GM12878 (cell line): ENCODE results near the gene CDH2. TPM values are rescaled to one million over a fixed set of nuclear protein-coding genes. Genes with fewer than 3 reads are reported as not detected.

ENCODE experiments used
- BACH1 ChIP-seq: fragments of 450-650 bp; IDR thresholded peaks from 2 replicates; pipeline ENCODE4 v1.6.1; 2017; ENCODE audit warnings: mild to moderate bottlenecking, borderline replicate concordance
- BHLHE40 ChIP-seq, 2 experiments: fragments of 450-650 bp in 1 of 2; IDR thresholded peaks; 2 replicates each; pipeline ENCODE4 v1.6.1; 2011 to 2017; ENCODE audit warnings: low read depth in 2 of 2, borderline replicate concordance in 1 of 2, improper control_type of control experiment in 1 of 2, low read length in 1 of 2, mild to moderate bottlenecking in 1 of 2
- E4F1 ChIP-seq: fragments of 450-650 bp; IDR thresholded peaks from 2 replicates; pipeline ENCODE4 v1.6.1; 2018; ENCODE audit warnings: borderline replicate concordance, mild to moderate bottlenecking; ENCODE audit not compliant: partially characterized antibody
- HSF1 ChIP-seq: fragments of 150-350 bp; IDR thresholded peaks from 2 replicates; pipeline ENCODE4 v1.6.1; 2014; ENCODE audit warnings: mild to moderate bottlenecking, low read depth, low read length
- KDM1A ChIP-seq: fragments of 200-600 bp; sonication (generic); IDR thresholded peaks from 2 replicates; pipeline ENCODE4 v1.6.1; 2016; ENCODE audit warnings: borderline replicate concordance
- PBX3 ChIP-seq: IDR thresholded peaks from 2 replicates; pipeline ENCODE4 v1.6.1; 2011; ENCODE audit warnings: mild to moderate bottlenecking, low read depth, low read length, moderate library complexity; ENCODE audit not compliant: insufficient replicate concordance
- POLR2A ChIP-seq: IDR thresholded peaks from 2 replicates; pipeline ENCODE4 v1.6.1; 2011; ENCODE audit warnings: low read depth, mild to moderate bottlenecking, low read length
- SP1 ChIP-seq: IDR thresholded peaks from one replicate; pipeline ENCODE4 v1.6.1; 2011; ENCODE audit warnings: low read depth, low read length
- SUZ12 ChIP-seq: fragments of 200-600 bp; sonication (generic); IDR thresholded peaks from one replicate; pipeline ENCODE4 v1.6.1; 2018; ENCODE audit warnings: antibody characterized with exemption, mild to moderate bottlenecking; ENCODE audit not compliant: unreplicated experiment
- ZNF592 ChIP-seq: fragments of 450-650 bp; IDR thresholded peaks from 2 replicates; pipeline ENCODE4 v1.6.1; 2017; ENCODE audit warnings: mild to moderate bottlenecking, moderate library complexity
- polyA plus RNA-seq, 11 experiments: library from polyadenylated mRNA; depleted of rRNA in 4 of 11; unstranded in 6 of 11; stranded (reverse) in 5 of 11; fragments of >200 nt; fragmentation: Nextera tagmentation in 4 of 11; fragmentation: Illumina TruSeq in 1 of 11; extraction: Ambion mirVana in 4 of 11; extraction: Trizol in 1 of 11; gene quantifications; 1 replicate in 1 of 11; 2 replicates in 10 of 11; pipeline versions ENCODE4 v1.2.1 to v1.2.3, GENCODE V29; 2011 to 2016; ENCODE audit warnings: inconsistent platforms in 2 of 11, missing spikeins in 2 of 11, low read depth in 1 of 11
- total RNA-seq, 4 experiments: library from RNA; depleted of rRNA in 3 of 4; stranded (reverse); fragments of >200 nt in 3 of 4; fragmentation: Illumina TruSeq in 1 of 4; extraction: Trizol in 1 of 4; gene quantifications; 2 replicates each; pipeline versions ENCODE4 v1.2.1 to v1.2.3, GENCODE V29; 2013 to 2021

Gene CDH2
- total and polyA plus RNA-seq, 10 of the 15 experiments (the other 5 are each of a cell fraction or from before 2014, with no cell fraction given), result 0.01 to 0.25 (median 0.06) TPM; not detected in 4

GRCh38 chr18:28071199-28071598 is 105.7 kb downstream of the CDH2 start (continued):
- TF ChIP-seq PBX3 (no peak), SUZ12 (no peak), KDM1A (no peak), BHLHE40 (IDR thresholded peaks at IDR 0.05; ENCODE audit: borderline replicate concordance in 1 of 2, low read depth in 2 of 2, low read length in 1 of 2) (no peak), ZNF592 (no peak), POLR2A (no peak), SP1 (no peak), BACH1 (no peak), E4F1 (no peak), HSF1 (no peak)
